NCI-H510A (cell line): Measurements from ENCODE around the gene RNF34.

Experiments
- DNase-seq: peaks from one replicate; lab custom pipeline; 2025; lab: John Stamatoyannopoulos, UW

RNF34 gene

GRCh38 chr12:121466794-121467637 is 67.1 kb downstream of the RNF34 start:
- peak; percentile 90 for DNase-seq

GRCh38 chr12:121467638-121468498 is 68.0 kb downstream of the RNF34 start:
- DNase-seq, result no peak

- DNase-seq, result no peak
Measured at GRCh38 chr12:121468499-121468801, 68.5 kb downstream of the RNF34 start.

- no peak for DNase-seq
Measured at GRCh38 chr12:121470751-121471150, 70.8 kb downstream of the RNF34 start.

- DNase-seq, result no peak
Measured at GRCh38 chr12:121472150-121472905, 72.4 kb downstream of the RNF34 start.
